Stimulated activated CD4-positive, alpha-beta T cell treated with anti-CD3 and anti-CD28 coated beads, TNF-alpha, amount 100 ng/mL, for 24 hours (primary cell): Measurements from ENCODE around the gene CERS2.

Experiments used
- DNase-seq, 3 experiments: peaks; one replicate each; pipeline ENCODE4 v3.0.0-alpha.2; 2020; ENCODE audit warnings: low read depth in 3 of 3

CERS2 gene

GRCh38 chr1:150974580-150975478 is at the start of gene CERS2:
TSS of gene CERS2 (minus strand) at chr1:150974835. CDS start at chr1:150969090, 5,745 bp downstream.
- DNase-seq: peak; percentile 29 to 65 (median 41)

- no peak for DNase-seq
Observed at GRCh38 chr1:151013518-151013917, 38.9 kb upstream of the CERS2 start.

GRCh38 chr1:151012684-151013471 is 38.2 kb upstream of the CERS2 start:
- no peak for DNase-seq

GRCh38 chr1:151011154-151011850 is 36.7 kb upstream of the CERS2 start:
- DNase-seq: no peak

- no peak for DNase-seq
Observed at GRCh38 chr1:151010346-151010726, 35.7 kb upstream of the CERS2 start.

GRCh38 chr1:151009674-151010345 is 35.2 kb upstream of the CERS2 start:
- no peak for DNase-seq

- no peak for DNase-seq
Observed at GRCh38 chr1:151009206-151009587, 34.6 kb upstream of the CERS2 start.

- DNase-seq: peak; percentile 92 to 97 (median 93)
Observed at GRCh38 chr1:151008244-151009205, 33.9 kb upstream of the CERS2 start, which contains the start of gene PRUNE1. TSS of gene PRUNE1 (plus strand) at chr1:151008449. CDS start at chr1:151008633, 184 bp downstream.

GRCh38 chr1:151007853-151008243 is 33.2 kb upstream of the CERS2 start:
- DNase-seq: no peak

- DNase-seq: peak in 1 of 3 experiments; percentile 36
Observed at GRCh38 chr1:151006327-151007052, 31.9 kb upstream of the CERS2 start, which contains the start of gene MINDY1. TSS of gene MINDY1 (minus strand) at chr1:151006902. CDS start at chr1:151002617, 4,285 bp downstream.

- no peak for DNase-seq
Observed at GRCh38 chr1:151005729-151006319, 31.2 kb upstream of the CERS2 start.

- no peak for DNase-seq
Observed at GRCh38 chr1:151003180-151003579, 28.5 kb upstream of the CERS2 start.

GRCh38 chr1:151002611-151003010 is 28.0 kb upstream of the CERS2 start:
- no peak for DNase-seq

GRCh38 chr1:151002051-151002450 is 27.4 kb upstream of the CERS2 start:
- DNase-seq: no peak

- DNase-seq: no peak
Observed at GRCh38 chr1:151001602-151002001, 27.0 kb upstream of the CERS2 start.

GRCh38 chr1:151000408-151000807 is 25.8 kb upstream of the CERS2 start:
- no peak for DNase-seq

- no peak for DNase-seq
Observed at GRCh38 chr1:150999926-151000325, 25.3 kb upstream of the CERS2 start.

- DNase-seq: peak in 1 of 3 experiments; percentile 26
Observed at GRCh38 chr1:150999051-150999674, 24.5 kb upstream of the CERS2 start.

- no peak for DNase-seq
Observed at GRCh38 chr1:150997949-150998348, 23.3 kb upstream of the CERS2 start.
